GM12891 (cell line): ENCODE results near the gene VASP.
A peak's percentile ranks its signal among the peaks of the same experiment; 100 is the strongest.

Source experiments
- DNase-seq: peaks from one replicate; pipeline ENCODE4 v3.0.0; 2011; ENCODE audit warnings: low spot score; ENCODE audit not compliant: insufficient read length
- FAIRE-seq: peaks from 2 replicates; lab custom pipeline; 2011; peaks lifted over from hg19 to GRCh38; lab: Jason Lieb, UNC
- PAX5 ChIP-seq: IDR thresholded peaks from 2 replicates; pipeline ENCODE4 v1.6.1; 2011; ENCODE audit warnings: low read length, moderate library complexity, mild to moderate bottlenecking; ENCODE audit not compliant: insufficient read depth, severe bottlenecking
- POLR2A ChIP-seq: IDR thresholded peaks from 2 replicates; pipeline ENCODE4 v1.6.1; 2011; ENCODE audit warnings: low read depth, low read length, control low read depth
- POLR2AphosphoS5 ChIP-seq: IDR thresholded peaks from 2 replicates; pipeline ENCODE4 v1.6.1; 2011; ENCODE audit warnings: low read depth, low read length, control low read depth
- POU2F2 ChIP-seq: IDR thresholded peaks from 2 replicates; pipeline ENCODE4 v1.6.1; 2011; ENCODE audit warnings: low read depth, mild to moderate bottlenecking, control low read depth, low read length, moderate library complexity
- SPI1 ChIP-seq: IDR thresholded peaks from 2 replicates; pipeline ENCODE4 v1.6.1; 2011; ENCODE audit warnings: low read depth, low read length, control low read depth
- TAF1 ChIP-seq: IDR thresholded peaks from 2 replicates; pipeline ENCODE4 v1.6.1; 2011; ENCODE audit warnings: low read depth, low read length, control low read depth

The VASP gene

DNA sequence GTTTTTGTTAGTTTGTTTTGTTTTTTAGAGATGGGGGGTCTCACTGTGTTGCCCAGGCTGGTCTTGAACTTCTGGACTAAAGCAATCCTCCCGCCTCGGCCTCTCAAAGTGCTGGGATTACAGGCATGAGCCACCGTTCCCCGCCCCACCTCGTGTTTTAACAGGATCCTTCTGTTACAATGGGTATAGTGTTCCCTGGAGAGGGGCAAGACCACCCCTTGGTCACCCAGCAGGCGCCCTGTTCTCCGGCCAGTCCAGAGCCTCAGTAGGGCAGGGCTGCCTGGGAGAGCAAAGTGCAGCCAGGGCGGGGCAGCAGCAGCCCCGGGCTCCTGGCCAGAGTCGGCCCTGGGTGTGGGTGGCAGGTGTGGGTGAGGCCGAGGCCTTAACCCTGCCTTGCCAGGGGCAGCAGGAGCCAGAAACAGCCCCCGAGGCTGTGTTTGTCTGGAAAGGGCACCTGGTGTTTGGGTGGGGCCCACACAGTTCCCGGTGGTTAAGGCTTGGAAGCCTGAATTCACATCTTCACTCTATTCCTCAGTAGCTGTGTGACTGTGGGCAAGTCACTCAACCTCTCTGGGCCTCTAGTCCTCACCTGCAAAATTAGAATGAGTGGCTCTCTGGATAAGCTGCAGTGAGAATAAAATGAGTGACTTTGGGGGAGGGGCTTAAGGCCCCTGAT is 7.2 kb downstream of the VASP start:
- no peak for DNase-seq
- FAIRE-seq = no peak
- TF ChIP-seq POLR2A = no peak
- no peak for TF ChIP-seq POU2F2
- TF ChIP-seq PAX5 = no peak

GRCh38 chr19:45515081-45515624 is 7.9 kb downstream of the VASP start:
- DNase-seq (no peak), FAIRE-seq (peak; percentile 77)
- TF ChIP-seq TAF1 = no peak
- no peak for TF ChIP-seq POLR2A
- TF ChIP-seq PAX5 = no peak
- no peak for TF ChIP-seq POLR2AphosphoS5
- TF ChIP-seq POU2F2 = no peak
- peak; percentile 78 for TF ChIP-seq SPI1

- TF ChIP-seq POU2F2 (no peak), POLR2A (no peak)
- FAIRE-seq (peak; percentile 26), DNase-seq (no peak)
These were observed 8.6 kb downstream of the VASP start for GRCh38 chr19:45515807-45516401.

- TF ChIP-seq POU2F2 (no peak), TAF1 (no peak), POLR2A (no peak), SPI1 (no peak), POLR2AphosphoS5 (no peak), PAX5 (no peak)
- FAIRE-seq (no peak), DNase-seq (no peak)
These were observed 10.0 kb downstream of the VASP start for GRCh38 chr19:45517238-45517637.

DNA sequence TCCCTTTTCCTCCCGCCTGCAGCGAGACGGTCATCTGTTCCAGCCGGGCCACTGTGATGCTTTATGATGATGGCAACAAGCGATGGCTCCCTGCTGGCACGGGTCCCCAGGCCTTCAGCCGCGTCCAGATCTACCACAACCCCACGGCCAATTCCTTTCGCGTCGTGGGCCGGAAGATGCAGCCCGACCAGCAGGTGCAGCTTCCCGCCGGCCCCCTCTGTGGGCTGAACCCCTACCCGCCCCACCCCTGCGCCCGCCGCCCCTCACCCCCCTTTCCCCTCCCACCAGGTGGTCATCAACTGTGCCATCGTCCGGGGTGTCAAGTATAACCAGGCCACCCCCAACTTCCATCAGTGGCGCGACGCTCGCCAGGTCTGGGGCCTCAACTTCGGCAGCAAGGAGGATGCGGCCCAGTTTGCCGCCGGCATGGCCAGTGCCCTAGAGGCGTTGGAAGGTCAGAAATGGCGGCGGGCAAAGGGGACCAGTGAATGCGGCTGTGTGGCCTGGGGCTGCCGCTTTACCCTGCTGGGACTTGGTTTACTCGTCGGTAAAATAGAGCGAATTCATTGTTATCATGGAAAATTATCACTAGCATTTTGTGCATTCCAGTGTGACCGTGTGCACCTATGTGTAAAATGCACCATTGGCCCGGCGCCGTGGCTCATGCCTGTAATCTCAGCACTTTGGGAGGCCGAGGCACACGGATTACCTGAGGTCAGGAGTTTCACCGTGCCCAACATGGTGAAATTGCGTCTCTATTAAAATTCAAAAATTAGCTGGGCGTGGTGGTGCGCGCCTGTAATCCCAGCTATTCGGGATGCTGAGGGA is 10.6 kb downstream of the VASP start:
- FAIRE-seq (no peak), DNase-seq (no peak)
- TF ChIP-seq SPI1 = no peak
- TF ChIP-seq TAF1 = no peak
- TF ChIP-seq POLR2AphosphoS5 = no peak
- no peak for TF ChIP-seq PAX5
- no peak for TF ChIP-seq POLR2A
- no peak for TF ChIP-seq POU2F2

DNA sequence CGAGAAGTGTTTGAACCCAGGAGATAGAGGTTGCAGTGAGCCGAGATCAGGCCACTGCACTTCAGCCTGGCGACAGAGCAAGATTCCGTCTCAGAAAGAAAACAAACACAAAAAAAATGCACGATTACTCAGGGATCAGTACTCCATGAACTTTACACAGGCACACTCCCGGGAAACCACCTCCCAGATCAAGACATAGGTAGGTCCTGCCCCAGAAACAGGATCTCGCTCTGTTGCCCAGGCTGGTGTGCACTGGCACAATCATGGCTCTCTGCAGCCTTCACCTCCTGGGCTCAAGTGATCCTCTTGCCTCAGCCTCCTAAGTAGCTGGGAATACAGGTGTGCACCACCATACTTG is 11.2 kb downstream of the VASP start:
- DNase-seq = no peak
- TF ChIP-seq TAF1 (no peak), POLR2A (no peak), POLR2AphosphoS5 (no peak), PAX5 (no peak), POU2F2 (no peak), SPI1 (no peak)
- FAIRE-seq = no peak

- TF ChIP-seq POLR2A = no peak
- no peak for TF ChIP-seq PAX5
- no peak for TF ChIP-seq SPI1
- no peak for DNase-seq
- FAIRE-seq = no peak
These were observed 15.0 kb downstream of the VASP start for GRCh38 chr19:45522010-45522941.

- TF ChIP-seq PAX5 (no peak), SPI1 (peak; percentile 94), POU2F2 (0 out of 2 replicates have a peak, but pooled peaks have one; percentile 20), POLR2AphosphoS5 (no peak)
- FAIRE-seq = peak; percentile 92
- DNase-seq = peak; percentile 79
These were observed 16.5 kb downstream of the VASP start for GRCh38 chr19:45523642-45524256.

GRCh38 chr19:45524575-45525129 is 17.4 kb downstream of the VASP start:
- FAIRE-seq (no peak), DNase-seq (no peak)
- no peak for TF ChIP-seq POU2F2
- TF ChIP-seq TAF1 = no peak
- TF ChIP-seq SPI1 = no peak
- no peak for TF ChIP-seq POLR2AphosphoS5
- no peak for TF ChIP-seq POLR2A
- no peak for TF ChIP-seq PAX5
